RPMI7951 (cell line): Measurements from ENCODE around the gene TMEM8B. TPM values are rescaled to one million over a fixed set of nuclear protein-coding genes. Genes with fewer than 3 reads are reported as not detected.

Experiments used
- DNase-seq: peaks from one replicate; pipeline ENCODE4 v3.0.0-alpha.2; 2012; ENCODE audit warnings: low read depth
- total RNA-seq: library from RNA; depleted of rRNA; stranded (reverse); fragments of >200 nt; shearing (Covaris generic); gene quantifications from 2 replicates; pipeline ENCODE4 v1.2.3, GENCODE V29; 2014; rRNA removed

The TMEM8B gene, protein sequence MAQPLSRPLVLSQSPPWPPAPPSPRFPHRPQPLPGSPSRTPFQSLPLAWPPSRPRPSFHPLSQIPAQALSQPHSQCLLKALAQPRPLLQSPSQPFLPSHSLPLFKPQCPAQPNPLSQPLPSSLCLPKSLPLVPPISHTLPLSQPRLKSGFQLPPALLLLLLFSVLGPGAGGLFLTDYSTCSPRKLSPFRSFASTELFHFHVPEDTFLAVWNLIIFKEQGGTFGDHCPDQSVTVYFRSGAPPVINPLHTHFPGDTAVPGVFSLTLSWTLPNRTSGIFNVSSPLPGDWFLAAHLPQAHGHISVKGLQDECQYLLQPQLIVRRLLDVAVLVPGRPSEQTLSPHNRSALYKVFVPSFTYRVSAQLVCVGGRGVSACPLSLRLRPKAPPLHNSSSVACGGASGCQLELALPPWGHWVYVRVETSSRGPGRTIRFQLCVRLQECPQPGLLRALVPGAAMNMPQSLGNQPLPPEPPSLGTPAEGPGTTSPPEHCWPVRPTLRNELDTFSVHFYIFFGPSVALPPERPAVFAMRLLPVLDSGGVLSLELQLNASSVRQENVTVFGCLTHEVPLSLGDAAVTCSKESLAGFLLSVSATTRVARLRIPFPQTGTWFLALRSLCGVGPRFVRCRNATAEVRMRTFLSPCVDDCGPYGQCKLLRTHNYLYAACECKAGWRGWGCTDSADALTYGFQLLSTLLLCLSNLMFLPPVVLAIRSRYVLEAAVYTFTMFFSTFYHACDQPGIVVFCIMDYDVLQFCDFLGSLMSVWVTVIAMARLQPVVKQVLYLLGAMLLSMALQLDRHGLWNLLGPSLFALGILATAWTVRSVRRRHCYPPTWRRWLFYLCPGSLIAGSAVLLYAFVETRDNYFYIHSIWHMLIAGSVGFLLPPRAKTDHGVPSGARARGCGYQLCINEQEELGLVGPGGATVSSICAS
- 1.4 and 1.9 TPM in 2 replicates for total RNA-seq

DNA sequence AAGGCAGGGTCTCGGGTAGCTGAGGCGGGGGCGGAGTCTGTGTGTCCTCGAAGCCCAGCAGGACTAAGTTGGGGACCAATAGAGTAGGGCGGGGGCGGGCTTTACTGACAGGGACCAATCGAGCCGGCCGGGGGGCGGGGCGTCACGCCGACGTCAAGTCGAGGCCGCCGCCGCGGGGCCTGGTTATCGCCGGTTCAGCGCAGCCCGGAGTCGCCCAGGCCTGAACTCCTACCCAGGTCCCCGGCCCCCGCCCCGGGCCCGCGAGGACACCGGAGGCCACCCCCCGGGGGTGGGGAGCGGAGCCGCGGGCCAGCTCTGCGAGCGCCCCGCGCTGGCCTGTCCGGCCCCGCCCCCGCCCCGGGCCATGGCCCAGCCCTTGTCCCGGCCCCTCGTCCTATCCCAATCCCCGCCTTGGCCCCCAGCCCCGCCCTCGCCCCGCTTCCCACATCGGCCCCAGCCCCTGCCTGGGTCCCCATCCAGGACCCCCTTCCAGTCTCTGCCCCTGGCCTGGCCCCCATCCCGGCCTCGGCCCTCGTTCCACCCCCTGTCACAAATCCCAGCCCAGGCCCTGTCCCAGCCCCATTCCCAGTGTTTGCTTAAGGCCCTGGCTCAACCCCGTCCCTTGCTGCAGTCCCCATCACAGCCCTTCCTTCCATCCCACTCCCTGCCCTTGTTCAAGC is at the start of gene TMEM8B:
Gene TMEM8B (plus strand): TSS at position 145 of the 680 bp plus-strand sequence. CDS start 220 bp downstream, at position 365.
- peak; percentile 86 for DNase-seq

DNA sequence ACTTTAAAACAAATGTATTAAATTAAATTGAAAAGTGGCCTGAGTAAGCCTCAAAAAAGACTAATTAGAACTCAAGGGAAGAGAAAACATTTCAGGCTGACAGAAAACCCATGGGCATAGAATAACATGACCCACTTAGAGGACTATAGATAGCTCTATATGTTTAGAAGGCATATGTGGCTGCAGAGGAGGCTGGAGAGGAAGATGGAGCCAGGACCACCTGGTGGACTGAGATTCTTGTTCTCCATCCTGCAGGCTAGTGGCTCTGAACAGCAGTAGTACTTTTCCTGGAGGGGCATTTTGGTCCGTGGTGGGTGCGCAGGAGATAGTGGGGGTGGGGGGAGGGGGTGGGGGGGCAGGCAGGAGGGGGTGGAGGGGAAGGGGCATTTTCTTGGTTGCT is 48.0 kb upstream of the TMEM8B start:
- no peak for DNase-seq

DNA sequence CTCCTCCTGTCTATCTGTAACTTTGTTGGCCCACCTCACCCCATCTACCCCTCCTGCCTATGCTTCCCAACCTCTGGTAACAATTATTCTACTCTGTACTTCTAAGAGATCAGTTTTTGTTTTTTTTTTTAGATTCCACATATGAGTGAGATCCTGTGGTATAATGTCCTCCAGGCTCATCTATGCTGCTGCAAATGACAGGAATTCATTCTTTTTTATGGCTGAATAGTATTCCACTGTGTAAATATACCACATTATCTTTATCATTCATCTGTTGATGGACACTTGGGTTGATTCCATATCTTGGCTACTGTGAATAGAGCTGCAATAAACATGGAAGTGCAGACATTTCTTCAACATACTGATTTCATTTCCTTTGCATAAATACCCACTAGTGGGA is 45.6 kb upstream of the TMEM8B start:
- DNase-seq: no peak

DNA sequence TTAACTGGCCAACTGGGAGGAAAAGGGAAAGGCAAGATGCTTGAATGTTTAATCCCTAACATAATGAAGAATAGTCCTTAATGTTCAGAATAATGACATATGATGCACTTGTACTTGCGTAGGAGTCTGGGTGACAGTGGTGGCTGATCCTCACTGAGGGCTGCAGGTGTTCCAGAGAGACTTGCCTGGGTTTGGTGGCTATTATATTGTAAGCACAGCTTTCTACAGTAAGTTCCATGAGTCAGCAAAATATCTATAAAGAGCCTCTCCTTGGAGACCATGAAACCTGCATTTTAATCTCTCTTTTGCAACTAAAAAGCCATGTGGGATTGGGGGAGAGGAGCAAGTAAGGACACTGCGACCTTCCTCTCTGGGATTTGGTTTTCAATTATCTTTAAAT is 39.5 kb upstream of the TMEM8B start:
- DNase-seq: no peak

DNA sequence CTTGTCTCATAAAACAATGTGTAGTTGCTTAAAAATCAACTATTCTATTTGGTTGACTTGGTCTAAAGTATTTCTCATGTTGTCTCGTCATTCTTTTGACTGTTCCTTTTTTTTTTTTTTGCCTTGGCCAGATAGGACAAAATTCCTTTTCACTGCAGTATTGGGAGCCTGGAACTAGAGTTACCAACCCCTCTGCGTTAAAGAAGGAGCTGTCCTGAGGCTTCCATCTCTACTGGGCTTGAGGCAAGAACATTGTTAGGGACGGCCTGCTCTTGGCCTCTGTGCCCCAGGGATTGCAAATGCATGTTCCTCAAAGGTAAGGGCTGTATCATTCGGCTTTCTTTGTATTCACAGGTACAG is 39.0 kb upstream of the TMEM8B start:
- no peak for DNase-seq

DNA sequence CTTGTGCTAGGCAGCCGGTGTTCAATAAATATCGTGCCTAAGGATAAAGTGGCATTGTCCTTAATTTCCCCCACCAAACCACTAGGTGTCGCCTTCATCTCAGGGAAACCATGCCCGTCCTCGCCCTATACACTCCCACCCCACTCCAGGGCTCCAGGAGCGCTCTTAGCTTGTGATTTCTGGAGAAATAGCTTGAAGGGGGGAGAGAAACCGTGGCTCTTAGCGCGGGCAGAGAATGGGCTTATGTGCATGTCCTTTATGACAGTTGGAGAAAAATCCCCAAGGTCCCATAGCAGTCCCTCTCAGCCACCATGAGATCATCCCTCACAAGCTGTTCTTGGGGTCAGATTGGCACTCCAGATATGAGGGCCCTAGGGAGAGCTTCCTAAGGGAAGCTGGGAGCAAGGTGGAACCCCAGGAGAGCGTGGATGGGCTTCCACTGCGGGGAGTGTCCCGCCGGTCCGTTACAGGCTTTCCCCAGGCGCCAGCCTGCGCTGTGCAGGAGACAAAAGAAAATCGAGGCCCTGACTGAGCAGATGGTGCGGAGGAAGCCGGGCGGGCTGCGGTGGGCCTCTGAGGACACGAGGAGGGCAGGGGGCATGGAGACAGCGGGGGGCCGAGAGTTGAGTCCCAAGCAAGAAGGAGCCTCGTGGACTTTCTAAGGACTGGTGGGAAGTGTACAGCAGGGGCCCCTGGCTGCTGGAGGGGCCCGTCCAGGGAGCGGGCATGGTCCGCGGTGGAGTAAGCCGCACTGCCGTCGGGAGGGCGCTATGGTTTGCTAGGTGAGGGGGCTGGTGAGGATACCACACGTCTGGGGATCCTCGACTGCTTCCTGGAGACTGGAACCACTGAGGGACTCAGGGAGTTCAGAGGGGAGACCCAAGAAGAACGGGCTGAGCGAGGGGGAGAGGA is 38.4 kb upstream of the TMEM8B start:
- peak; percentile 80 for DNase-seq

DNA sequence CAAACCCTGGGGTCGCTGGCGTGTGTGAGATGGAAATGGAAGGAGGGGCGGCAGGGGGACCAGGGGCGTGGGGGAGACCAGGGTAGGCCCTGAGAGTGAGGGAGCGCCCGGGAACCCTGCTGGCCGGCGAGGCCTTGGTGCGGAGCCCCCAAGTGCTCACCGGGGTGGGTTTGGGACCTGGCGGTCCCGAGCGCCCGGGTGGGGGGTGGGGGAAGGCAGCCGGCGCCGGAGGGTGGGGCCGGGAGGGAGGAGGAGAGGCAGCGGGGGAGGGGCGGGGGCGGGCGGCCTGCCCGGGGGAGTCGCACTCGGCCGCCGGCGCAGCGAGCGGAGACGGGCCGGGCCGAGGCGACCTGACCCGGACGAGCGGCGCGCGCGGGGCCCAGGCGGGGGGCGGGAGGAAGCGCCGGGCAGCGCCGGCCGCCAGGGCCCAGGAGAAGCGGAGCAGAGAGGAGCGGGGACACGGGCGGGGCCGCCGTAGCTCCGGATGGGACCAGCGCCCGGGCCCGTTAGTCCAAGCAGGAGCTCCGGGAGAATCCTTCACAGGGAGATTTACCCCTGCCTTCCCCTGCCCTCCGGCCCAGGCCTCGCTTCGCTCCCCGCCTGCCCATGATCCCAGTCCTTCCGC is 37.6 kb upstream of the TMEM8B start, which contains the start of gene NPR2:
Gene NPR2 (plus strand): TSS at position 295 of the 625 bp plus-strand sequence. CDS start 818 bp downstream, outside the sequence.
- DNase-seq: peak; percentile 44

DNA sequence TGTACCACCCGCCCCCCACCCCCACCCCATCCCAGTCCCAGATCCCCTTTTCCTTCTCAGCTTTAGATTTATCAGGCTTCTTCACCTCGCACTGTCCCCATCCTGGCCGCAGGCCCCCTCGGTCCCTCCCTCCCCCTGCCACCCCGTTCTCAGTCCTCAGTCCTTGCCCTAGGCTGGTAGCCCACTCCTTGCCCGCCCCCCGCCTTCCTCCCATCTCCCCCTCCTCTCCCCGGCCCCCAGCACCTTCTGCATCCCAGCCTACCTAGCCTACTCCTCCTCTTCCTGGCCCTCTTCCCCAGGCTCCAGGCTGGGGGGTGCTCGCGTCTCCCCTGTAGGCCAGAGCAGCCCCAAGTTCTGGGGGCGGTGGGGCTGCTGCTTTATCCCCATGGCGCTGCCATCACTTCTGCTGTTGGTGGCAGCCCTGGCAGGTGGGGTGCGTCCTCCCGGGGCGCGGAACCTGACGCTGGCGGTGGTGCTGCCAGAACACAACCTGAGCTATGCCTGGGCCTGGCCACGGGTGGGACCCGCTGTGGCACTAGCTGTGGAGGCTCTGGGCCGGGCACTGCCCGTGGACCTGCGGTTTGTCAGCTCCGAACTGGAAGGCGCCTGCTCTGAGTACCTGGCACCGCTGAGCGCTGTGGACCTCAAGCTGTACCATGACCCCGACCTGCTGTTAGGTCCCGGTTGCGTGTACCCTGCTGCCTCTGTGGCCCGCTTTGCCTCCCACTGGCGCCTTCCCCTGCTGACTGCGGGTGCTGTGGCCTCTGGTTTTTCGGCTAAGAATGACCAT is 36.8 kb upstream of the TMEM8B start:
- no peak for DNase-seq

DNA sequence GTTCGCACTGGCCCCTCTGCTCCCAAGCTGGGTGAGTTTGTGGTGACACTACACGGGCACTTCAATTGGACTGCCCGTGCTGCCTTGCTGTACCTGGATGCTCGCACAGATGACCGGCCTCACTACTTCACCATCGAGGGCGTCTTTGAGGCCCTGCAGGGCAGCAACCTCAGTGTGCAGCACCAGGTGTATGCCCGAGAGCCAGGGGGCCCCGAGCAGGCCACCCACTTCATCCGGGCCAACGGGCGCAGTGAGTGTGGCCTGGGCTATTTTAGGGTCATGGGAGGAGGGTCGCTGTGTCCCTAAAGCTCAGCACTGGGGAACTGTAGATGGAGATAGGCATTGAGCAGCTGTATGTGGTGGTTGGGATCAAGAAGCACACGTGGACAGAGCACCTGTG is 36.2 kb upstream of the TMEM8B start:
- DNase-seq: no peak

DNA sequence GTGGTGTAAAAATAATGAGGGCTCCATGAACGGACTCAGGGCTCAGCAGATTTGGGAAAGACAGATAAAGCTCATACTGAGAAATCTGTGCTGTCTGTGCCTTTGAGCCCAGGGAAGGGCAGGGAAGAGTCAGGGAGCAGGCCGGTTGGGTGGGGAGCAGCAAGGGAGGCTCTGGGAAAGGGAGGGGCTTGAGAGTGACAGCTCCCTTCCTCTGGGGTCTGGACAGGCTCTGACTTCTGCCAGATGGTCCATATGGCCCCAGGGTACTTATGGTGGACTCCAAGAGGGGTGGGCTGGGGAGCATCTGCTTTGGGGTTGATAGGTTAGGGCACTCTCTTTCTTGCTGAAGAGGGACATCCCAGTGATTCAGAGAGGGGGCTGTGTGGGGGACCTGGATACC is 35.6 kb upstream of the TMEM8B start:
- no peak for DNase-seq

DNA sequence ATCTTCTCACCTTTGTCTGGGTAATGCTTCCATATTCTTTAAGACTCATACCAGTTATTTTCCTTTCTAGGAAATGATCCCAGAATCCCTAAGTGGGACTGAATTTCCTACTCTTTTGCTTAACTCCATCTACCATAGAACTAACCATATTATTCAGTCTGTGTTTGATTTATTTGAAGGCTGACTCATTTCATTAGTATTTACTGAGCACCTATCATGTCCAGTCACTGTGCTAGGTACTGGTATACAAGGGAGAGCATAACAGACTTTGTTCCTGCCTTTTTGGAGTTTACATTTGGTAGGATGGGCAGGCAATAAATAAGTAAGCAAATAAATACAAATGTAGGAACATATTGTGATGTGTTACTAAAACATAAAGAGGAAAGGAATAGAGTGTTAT is 33.3 kb upstream of the TMEM8B start:
- DNase-seq: no peak

DNA sequence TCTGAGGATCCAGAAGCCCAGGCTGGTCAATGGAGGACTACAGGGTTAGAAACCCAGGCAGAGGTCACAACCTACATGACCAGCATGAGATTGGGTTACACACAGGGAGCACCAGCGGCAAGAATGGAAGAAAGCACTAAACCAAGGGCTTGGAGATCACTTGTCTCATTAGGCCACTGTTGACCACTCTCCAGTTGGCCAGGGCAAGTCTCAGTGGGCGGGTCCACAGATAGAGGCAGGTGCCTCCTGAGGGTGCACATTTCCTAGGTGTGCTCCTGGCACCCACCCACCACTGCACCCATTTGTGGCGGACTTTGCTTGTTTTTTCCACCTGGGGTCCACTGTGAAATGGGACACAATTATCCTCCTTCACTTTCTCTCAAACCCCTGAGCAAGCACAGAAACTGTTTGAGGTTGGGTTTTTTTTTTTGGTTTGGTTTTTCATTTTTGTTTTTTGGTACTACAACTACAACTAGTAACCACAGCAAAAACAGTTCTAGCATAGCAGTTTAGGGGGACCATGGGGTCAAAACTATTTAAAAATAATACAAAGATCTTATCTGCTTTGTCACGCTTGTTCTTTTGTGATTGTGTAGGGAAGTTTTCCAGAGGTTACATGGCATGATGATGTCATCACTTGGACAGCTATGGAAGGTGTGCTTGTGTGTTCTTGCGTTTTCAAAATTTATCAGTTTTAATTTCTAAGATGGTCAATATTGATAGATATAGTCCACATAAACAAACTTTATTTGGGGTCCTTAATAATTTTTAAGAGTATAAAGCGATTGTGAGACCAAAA is 31.5 kb upstream of the TMEM8B start:
- no peak for DNase-seq

DNA sequence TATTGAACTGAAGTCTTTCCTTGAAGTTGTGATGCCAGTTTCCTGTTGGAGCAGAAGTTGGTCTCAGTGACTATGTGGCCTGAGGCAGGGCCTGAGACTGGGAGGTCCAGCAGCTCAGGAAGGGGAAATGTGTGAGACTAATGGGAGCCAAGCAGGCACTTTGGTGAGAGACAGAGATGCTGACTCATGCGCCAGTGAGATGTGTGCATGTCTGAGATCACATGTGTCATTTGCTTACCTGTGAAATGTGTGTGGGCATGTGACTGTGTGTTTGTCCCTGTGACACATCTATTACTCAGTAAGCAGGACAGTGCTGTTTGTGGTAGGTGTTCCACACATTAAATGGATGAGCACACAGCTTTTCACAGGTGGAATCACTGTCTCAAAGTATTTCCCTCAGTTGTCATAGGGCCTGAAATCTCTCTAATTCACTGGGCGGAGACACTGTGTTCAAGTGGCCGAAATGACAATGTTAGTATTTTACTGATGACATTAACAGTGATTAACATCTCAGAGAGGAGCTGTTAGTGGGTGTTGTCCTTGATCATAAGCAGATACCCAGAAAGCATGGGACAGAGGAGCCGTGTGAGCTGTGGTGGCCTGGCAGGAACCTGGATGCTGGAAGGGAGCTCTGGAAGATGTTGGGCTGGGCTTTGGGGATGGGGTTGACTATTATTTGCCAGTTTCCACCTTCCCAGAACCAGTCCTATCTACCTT is 30.2 kb upstream of the TMEM8B start:
- DNase-seq: peak; percentile 85

DNA sequence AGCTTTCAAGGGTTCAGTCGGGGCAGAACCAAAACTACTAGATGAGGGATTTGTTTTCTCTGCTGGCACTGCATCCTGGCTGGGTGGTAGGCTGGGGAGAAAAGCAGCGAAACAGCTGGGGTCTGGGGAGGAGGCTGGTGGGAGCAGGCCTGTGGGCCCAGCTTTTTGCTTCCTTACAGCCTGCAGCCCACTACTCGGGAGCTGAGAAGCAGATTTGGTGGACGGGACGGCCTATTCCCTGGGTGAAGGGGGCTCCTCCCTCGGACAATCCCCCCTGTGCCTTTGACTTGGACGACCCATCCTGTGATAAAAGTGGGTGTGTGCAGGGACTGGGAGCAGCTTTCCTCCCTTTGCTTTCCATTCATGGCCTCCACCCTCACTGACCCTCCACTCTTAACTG is 28.5 kb upstream of the TMEM8B start:
- no peak for DNase-seq

DNA sequence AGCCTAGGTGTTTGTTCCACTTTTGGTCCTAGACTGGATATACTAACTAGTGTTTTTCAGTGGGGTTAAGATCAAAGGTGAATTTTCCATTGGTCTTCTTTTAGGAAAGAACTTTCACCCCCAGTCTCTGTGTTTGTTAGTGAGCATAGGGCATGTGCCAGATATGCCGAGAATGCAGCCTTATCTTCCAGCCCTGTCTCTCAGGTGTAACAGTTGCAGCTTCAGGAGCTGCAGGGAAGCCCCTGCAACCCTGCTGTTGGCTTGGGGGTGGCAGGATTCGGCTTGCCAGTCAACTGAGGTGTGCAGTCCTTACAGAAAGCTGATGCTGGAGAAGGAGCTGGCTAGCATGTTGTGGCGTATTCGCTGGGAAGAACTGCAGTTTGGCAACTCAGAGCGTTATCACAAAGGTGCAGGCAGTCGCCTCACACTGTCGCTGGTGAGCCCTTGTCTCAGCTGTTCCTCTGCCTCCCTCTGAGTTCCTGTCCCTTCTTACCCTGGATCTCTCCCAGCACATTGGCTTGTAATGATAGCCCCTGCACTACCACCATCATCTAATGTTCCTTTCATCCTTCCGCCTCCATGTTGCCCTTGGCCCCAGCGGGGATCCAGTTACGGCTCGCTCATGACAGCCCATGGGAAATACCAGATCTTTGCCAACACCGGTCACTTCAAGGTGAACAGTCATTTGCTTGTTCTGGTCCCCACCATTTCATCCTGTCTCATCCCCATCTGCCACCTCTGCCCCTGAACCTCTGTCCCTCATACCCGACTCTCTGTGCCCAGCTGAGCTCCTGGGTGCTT is 27.5 kb upstream of the TMEM8B start:
- DNase-seq: no peak

DNA sequence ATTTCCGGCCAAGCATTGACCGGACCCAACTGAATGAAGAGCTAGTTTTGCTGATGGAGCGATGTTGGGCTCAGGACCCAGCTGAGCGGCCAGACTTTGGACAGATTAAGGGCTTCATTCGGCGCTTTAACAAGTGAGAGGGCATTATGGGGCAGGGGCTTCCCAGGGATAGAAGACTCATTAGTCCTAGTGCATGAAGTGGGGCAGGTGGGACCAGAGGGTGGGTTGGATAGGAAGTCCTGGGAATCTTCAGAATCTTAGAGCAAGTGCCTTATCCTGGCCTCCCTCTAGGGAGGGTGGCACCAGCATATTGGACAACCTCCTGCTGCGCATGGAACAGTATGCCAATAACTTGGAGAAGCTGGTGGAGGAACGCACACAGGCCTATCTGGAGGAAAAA is 22.9 kb upstream of the TMEM8B start:
- no peak for DNase-seq

DNA sequence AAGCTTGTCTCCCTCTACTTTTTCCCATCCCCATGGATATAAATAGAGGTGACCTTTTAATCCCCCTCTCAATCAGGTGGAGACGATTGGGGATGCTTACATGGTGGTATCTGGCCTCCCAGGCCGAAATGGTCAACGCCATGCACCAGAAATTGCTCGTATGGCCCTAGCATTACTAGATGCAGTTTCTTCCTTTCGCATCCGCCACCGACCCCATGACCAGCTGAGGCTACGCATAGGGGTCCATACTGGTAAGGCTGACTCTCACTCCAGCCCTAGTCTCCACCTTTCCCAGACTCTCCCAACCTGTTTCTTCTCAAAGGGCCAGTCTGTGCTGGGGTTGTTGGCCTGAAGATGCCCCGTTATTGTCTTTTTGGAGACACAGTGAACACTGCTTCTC is 20.6 kb upstream of the TMEM8B start:
- no peak for DNase-seq
